Measurements from ENCODE around the gene AKAIN1.

Gene AKAIN1

GRCh38 chr18:5197032-5197434, at the start of gene AKAIN1:
TSS of gene AKAIN1 (minus strand) at chr18:5197257. CDS start at chr18:5197053, 204 bp downstream.
- DNase-seq (ENCODE audit: low read depth in 2 of 2), result no peak

DNA sequence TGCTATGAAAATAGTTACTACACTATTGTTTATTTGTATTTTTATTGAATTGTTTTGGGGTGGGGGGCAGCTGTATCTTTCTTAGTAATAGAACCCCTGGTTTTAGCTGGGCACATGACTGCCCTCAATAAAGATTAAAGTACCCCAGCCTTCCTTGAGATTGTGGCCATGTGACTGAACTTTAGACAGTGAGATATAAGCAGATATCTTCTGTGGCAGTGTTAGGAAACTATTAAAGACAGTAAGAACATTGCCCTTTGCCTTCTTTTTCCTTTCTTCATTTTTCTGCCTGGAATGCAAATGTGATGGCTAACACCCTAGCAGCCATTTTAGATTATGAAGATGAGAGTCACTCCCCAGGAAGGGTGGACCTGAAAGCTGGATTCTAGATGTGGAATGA, 47.9 kb upstream of the AKAIN1 start:
- DNase-seq (ENCODE audit: low read depth in 2 of 2), result no peak

DNA sequence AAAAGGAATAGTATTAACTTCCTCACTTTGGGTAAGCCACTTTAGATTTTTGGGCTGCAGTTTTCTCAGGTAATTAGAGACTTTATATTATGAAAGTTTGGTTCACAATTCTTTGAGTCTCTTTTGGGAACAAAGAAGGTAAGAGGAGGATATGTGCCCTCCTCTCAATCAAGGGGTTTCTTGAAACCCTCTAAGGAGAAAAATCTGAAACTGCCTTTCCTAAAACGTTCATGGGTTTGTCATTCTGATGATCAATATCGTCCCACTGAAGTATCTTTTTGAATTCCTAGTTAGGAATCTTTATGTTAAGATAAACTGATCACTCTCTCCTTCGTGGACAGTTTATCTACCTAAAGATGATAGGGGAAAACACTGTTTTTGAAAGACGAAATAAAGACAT, 42.4 kb upstream of the AKAIN1 start:
- DNase-seq (ENCODE audit: low read depth in 2 of 2), result no peak

DNA sequence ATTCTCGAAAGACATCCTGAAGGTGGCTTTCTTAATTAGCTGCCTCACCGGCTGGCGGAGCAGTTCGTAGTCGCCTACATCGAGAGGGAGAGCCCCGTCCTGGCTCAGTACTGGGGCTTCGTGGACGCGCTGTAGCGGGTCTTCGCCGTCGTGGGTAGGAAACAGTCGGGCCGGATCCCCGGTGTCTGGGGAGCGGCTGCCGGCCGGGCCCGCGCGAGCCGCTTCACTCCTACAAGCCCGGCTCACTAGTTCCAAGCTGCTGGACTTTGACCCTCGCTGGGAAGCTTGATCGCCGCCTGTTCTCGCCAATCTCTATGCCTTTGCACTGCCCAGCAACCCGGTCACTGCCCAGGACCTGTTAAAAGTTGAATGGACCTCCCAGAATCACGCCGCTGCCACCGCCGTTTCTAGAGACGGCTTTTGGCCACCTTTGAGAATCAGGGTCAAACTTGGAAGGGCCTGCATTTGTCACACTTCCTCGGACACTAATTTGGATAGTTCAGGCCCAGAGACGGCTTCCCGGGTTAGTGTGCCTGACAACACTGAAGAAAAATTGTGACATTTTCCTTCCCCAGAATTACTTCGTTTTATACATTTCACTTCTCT, 41.4 kb upstream of the AKAIN1 start:
- DNase-seq (ENCODE audit: low read depth in 2 of 2), result peak in 1 of 2 donors; percentile 21

GRCh38 chr18:5237723-5238370, 40.8 kb upstream of the AKAIN1 start:
- peak; percentile 72 to 75 for DNase-seq (ENCODE audit: low read depth in 2 of 2)

DNA sequence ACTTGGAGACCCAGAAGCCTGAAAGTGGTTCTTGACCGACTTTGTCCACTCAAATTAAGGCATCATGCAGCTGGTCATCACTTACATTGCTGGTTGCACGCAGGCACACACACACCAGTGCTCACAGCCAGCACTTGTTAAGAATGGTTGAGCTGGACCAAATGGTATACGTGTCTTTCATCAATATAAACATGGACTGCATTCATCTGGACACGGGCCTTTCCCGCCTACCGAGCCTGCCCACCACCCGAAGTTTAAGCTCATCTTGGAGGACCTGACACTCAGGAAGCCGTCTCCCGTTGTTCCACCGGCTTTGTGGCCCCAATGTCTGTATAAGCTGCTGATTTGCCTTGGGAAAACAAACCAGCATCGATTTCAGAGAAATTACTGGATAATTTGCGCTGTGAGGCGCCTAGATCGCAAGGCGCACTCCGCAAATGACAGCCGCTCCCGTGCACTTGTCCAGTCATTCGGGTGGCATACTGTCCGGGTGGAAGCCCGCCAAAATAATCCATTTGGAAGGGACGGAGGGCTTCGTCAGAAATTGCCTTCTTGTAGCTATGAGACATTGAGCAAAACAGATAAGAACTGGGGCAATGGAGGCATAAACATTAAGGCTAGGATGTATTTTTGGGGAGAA, 40.1 kb upstream of the AKAIN1 start:
- no peak for DNase-seq (ENCODE audit: low read depth in 2 of 2)

DNA sequence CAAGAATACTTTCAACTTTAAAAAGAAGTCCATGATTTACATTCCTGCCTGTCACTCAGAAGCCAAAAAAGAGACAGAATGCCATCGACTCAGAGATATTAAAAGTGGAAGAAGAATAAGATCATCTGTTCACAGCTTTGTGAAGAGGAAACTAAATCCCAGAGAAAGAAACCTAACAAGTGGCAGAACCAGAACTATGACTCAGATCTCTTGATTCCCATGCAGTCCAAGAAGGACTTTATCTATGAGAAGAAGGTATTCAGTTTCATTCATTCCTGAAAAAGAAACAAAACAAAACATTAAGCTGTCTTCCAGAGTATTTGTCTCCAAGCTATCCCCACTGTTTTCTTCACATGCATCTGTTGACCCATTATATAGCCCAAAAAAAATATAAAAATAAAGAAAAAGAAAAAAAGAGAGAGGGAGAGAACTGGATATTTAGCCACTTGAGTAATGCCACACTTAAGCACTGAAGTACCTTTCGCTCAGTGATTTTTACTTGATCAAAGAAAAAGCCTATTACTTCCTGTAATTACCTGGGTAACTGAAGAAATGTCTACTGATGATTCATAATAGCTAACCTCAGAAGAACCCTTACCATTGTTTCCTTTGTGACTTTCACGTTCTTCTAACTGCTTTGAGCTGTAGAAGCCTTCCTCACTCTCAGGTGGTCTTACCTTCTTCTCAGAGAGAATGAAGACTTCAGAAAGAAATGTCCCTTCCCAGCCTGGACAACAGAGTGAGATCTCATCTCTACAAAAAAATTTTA, 17.7 kb upstream of the AKAIN1 start:
- DNase-seq (ENCODE audit: low read depth in 2 of 2), result no peak

DNA sequence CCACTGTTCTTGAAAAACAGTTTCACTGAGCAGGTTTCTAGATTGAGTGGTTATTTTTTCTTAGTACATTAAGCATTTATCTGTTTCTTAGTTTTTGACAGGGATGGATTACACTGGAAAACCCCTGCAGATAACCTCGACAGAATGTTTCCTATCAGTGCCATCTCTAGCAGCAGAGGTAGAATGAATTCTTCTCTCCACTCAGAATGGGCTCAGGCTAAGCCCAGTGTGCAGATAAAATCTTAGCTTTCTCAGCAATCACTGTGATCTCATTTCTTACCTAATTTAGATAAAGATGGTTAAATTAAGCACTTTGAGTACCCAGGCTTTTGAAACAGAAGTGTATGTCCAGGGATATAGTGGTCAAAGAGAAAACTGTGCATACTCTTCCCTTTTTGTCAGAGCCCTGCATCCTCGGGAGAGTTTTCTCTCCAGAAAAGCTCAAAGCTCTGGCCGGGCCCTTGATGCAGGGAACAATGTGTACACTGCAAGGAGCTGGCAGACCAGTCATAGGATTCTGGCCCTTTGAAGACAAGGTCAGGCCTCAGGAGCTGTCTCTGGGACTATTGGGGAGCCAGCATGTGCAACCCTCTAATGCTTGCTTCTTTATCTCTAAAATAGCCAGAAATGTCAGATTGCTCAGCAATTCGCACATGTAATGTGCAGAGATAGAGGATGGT, 10.6 kb upstream of the AKAIN1 start:
- no peak for DNase-seq (ENCODE audit: low read depth in 2 of 2)

DNA sequence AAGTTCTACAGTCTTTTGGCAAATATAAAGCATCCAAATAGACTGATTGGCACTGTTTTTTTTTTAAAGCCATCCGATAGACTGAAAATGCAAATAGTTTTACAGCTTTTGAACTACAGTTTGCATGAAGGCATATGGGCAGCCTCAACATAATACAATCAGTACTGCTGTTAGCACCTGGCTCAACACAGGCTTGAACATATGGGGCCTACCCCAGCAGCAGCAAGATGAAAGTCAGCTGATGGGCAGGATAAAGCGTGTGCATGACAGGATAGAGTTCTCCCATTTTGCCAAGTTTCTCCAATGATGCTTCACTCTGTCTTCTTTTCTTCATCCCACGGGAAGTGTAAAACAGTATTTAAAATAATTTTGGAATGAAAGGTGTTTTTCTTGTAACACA, 1.3 kb upstream of the AKAIN1 start:
- DNase-seq (ENCODE audit: low read depth in 2 of 2), result no peak

GRCh38 chr18:5197461-5197860, 404 bp upstream of the AKAIN1 start:
- DNase-seq (ENCODE audit: low read depth in 2 of 2), result no peak

- DNase-seq (ENCODE audit: low read depth in 2 of 2), result no peak
These were observed 615 bp downstream of the AKAIN1 start for GRCh38 chr18:5196253-5197031.

DNA sequence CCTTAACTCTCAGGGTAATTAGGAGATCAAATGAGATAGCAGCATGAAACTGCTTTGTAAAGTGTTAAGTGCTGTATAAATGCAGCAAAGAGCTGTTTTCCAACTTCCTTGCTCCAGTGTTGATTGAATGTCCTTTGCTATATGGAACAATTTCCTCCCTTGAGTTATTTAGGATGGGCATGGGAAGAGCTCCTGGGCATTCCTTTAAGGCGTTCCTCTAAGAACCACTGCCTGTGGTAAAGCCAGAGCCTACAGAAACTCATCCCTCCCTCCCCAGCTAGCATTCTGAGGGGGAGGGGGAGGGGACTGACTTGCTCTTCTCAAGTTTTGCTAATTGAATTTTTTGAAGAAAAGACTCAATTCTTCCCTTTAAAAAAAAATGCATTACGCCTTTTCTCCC, 1.4 kb downstream of the AKAIN1 start:
- no peak for DNase-seq (ENCODE audit: low read depth in 2 of 2)

- DNase-seq (ENCODE audit: low read depth in 2 of 2), result no peak
These were observed 16.8 kb downstream of the AKAIN1 start for GRCh38 chr18:5180254-5180653.

- DNase-seq (ENCODE audit: low read depth in 2 of 2), result no peak
These were observed 18.5 kb downstream of the AKAIN1 start for GRCh38 chr18:5178519-5178918.

- no peak for DNase-seq (ENCODE audit: low read depth in 2 of 2)
These were observed 21.7 kb downstream of the AKAIN1 start for GRCh38 chr18:5175378-5175777.

GRCh38 chr18:5173646-5174045, 23.4 kb downstream of the AKAIN1 start:
- no peak for DNase-seq (ENCODE audit: low read depth in 2 of 2)

DNA sequence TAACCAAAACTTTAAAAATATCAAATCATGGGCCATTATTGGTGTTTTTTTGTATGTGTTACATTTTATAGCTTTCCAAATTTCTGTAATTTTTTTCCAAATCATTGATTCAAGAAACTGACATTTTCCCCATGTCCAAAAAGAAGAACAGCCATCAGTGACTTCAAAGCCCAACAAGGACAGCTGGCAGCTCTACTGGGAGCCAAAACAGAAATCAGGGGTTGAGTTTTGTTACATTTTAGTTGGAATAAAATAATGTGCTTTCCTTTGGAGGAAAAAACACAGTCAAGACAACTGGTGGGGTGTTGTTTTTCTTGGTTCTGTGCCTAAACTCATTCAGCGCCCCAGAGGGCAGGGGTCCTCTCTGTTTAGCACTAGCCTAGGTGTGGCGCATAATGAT, 23.8 kb downstream of the AKAIN1 start:
- DNase-seq (ENCODE audit: low read depth in 2 of 2), result no peak

DNA sequence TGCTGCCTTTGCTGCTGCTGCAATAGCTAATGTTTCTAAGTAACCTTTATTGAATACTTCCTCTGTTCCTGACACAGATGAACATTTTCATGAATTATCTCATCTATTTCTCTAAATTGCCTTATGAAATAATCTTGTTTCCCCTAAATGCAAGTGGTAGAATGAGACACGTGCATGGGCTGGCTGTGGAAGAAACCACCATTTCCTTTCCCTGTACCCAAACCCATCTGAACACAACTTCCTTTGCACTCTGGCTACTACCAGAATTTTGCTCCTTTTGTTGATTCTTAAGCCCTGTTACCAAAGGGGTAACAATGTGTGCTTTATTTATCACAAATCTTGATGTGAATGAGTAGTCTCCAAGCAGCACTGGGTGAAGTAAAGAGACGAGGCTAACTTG, 29.2 kb downstream of the AKAIN1 start:
- DNase-seq (ENCODE audit: low read depth in 2 of 2), result no peak

- no peak for DNase-seq (ENCODE audit: low read depth in 2 of 2)
These were observed 30.3 kb downstream of the AKAIN1 start for GRCh38 chr18:5166606-5167280.

DNA sequence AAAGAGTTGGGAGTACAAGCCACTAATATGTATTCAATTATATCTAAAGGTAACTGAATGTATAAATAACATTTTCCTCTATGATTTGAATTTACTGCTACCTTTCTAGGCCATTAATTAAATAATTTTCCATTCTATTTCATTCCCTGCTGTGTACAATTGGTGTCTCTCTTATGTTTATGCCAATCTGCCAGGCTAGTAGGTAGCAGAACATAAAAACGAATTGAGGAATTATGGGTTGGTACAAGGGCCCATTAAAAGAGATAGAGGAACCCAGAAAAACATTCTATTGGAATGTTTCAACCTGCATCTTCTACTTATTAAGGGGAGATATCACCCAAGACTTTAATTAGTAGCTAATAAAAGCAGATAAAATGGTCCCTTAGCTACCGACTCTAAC, 32.2 kb downstream of the AKAIN1 start:
- no peak for DNase-seq (ENCODE audit: low read depth in 2 of 2)

DNA sequence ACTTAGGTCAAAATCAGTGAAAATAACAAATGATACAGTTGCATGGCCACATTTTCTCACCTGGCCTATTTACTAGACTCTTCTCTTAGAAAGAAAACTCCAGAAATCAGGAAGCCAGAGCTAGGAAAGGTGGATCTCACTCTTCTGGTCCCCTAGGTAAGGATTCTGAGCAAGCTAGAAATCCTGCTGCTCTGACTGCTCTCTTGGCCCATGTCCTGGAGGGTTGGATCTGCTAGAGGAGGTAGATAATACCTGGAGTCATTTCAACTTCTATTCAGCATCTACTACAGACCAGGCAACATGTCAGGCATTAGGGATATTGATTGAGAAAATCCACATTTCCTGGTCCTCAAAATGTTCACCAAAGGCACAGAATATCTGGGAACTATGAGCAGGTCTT, 34.9 kb downstream of the AKAIN1 start:
- DNase-seq (ENCODE audit: low read depth in 2 of 2), result no peak

Measured in stimulated activated CD8-positive, alpha-beta memory T cell treated with anti-CD3 and anti-CD28 coated beads, Interleukin-2, amount 100 ng/mL, for 1 hour (primary cell).